Suprapubic skin (tissue), 4 donors: ENCODE results near the gene PARVA. TPM values are rescaled to one million over a fixed set of nuclear protein-coding genes. Genes with fewer than 3 reads are reported as not detected.

Experiments
- DNase-seq, 2 donors: peaks; one replicate each; pipeline ENCODE4 v3.0.0-alpha.2; 2019; ENCODE audit warnings: low spot score in 2 of 2
- H3K27ac ChIP-seq: fragments of 200-600 bp; sonication (generic); one replicate; pipeline ENCODE4 v1.5.1; 2019
- H3K27me3 ChIP-seq: fragments of 200-600 bp; sonication (generic); one replicate; pipeline ENCODE4 v1.5.1; 2019
- H3K36me3 ChIP-seq: fragments of 200-600 bp; sonication (generic); one replicate; pipeline ENCODE4 v1.5.1; 2019
- H3K4me1 ChIP-seq: fragments of 200-600 bp; sonication (generic); one replicate; pipeline ENCODE4 v1.5.1; 2019
- H3K4me3 ChIP-seq: fragments of 200-600 bp; sonication (generic); one replicate; pipeline ENCODE4 v1.5.1; 2019; ENCODE audit warnings: mild to moderate bottlenecking
- H3K9me3 ChIP-seq: fragments of 200-600 bp; sonication (generic); one replicate; pipeline ENCODE4 v1.5.1; 2019
- CTCF ChIP-seq, 2 donors: fragments of 200-600 bp in 1 of 2; fragments of 450-650 bp in 1 of 2; sonication (generic) in 1 of 2; IDR thresholded peaks; one replicate each; pipeline ENCODE4 v1.5.1; 2016 to 2019; ENCODE audit warnings: antibody characterized with exemption in 2 of 2, mild to moderate bottlenecking in 1 of 2, moderate library complexity in 1 of 2
- EP300 ChIP-seq: sonication (generic); formaldehyde crosslinking; IDR thresholded peaks from one replicate; pipeline ENCODE4 v1.6.1; 2017; ENCODE audit warnings: antibody characterized with exemption
- POLR2A ChIP-seq, 2 donors: fragments of 450-650 bp; IDR thresholded peaks; one replicate each; pipeline ENCODE4 v1.6.1; 2017; ENCODE audit warnings: antibody characterized with exemption in 2 of 2, mild to moderate bottlenecking in 2 of 2, moderate library complexity in 2 of 2
- POLR2AphosphoS5 ChIP-seq, 3 donors: sonication (generic); formaldehyde crosslinking; IDR thresholded peaks; one replicate each; pipeline ENCODE4 v1.6.1; 2017; ENCODE audit warnings: antibody characterized with exemption in 3 of 3
- whole genome bisulfite sequencing: methylation state at CpG from one replicate; pipeline ENCODE4 v1.1.5; 2018; 5-methylcytosine and 5-hydroxymethylcytosine counted together
- total RNA-seq, 4 donors: library from RNA; depleted of rRNA; stranded (reverse); fragments of >200 nt; gene quantifications; one replicate each; pipeline ENCODE4 v1.1.0, GENCODE V29; 2016

PARVA gene
- total RNA-seq, 4 donors from 2014 or later, result 16.7 to 26.2 (median 21.4) TPM

- no peak for TF ChIP-seq POLR2A (IDR thresholded peaks at IDR 0.05)
- TF ChIP-seq EP300, result no peak
- TF ChIP-seq POLR2AphosphoS5 (IDR thresholded peaks at IDR 0.05), result no peak
- TF ChIP-seq CTCF (IDR thresholded peaks at IDR 0.05), result no peak
- no peak for DNase-seq
- no peaks in the 10 kb centered on the region for H3K27me3 ChIP-seq
- H3K27ac ChIP-seq, result no peak overlapping the region
- no peaks in the 10 kb centered on the region for H3K4me1 ChIP-seq
- H3K36me3 ChIP-seq, result no peaks in the 10 kb centered on the region
- no peaks in the 10 kb centered on the region for H3K9me3 ChIP-seq
- H3K4me3 ChIP-seq, result no peak overlapping the region
Measured at GRCh38 chr11:12446863-12447262, 69.5 kb downstream of the PARVA start.

DNA sequence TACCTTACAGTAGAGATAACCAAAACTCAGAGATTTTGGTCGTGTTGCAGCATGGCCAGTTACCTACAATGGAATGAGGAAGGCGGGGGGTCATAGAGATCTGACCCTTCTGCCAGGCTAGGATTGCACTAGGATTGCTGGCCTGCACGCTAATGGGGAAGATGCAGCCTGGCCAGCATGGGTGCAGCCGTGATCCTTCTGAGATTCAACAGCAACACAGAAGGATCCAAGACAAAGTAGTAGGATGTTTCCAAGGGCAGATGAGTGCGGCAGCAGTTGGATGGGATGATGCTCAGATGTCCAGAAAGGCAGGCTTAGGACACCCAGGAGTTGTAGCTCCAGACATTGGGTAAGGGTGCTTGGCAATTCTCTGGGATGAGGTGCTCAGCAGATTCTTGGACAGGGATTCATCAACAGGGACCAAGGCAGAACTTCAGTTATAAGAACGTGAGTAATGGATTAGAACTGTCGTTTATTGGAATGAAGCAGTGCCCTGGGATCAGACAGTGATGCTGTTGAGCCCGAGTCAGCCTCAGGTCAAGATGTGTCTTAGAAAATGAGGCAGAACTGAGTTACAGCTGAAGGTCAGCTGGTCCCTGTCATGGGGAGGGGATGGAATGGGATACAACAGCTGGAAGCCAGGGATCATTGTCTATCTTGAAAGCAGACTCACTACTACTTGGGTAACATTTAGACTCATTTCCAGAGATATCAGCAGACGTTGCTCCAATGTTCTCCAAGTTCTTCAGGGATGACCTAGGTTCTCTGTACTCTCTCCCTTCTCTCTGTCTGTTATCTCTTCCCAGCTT, 71.0 kb downstream of the PARVA start:
- 81% methylated on average over 9 of the region's 9 CpGs for WGBS
- DNase-seq, result no peak
- Histone ChIP-seq H3K27ac (no peak overlapping the region), H3K4me1 (no peaks in the 10 kb centered on the region), H3K27me3 (no peaks in the 10 kb centered on the region), H3K36me3 (no peaks in the 10 kb centered on the region), H3K4me3 (no peak overlapping the region), H3K9me3 (no peaks in the 10 kb centered on the region)
- TF ChIP-seq EP300 (no peak), POLR2AphosphoS5 (IDR thresholded peaks at IDR 0.05) (no peak), CTCF (IDR thresholded peaks at IDR 0.05) (no peak), POLR2A (IDR thresholded peaks at IDR 0.05) (no peak)

DNA sequence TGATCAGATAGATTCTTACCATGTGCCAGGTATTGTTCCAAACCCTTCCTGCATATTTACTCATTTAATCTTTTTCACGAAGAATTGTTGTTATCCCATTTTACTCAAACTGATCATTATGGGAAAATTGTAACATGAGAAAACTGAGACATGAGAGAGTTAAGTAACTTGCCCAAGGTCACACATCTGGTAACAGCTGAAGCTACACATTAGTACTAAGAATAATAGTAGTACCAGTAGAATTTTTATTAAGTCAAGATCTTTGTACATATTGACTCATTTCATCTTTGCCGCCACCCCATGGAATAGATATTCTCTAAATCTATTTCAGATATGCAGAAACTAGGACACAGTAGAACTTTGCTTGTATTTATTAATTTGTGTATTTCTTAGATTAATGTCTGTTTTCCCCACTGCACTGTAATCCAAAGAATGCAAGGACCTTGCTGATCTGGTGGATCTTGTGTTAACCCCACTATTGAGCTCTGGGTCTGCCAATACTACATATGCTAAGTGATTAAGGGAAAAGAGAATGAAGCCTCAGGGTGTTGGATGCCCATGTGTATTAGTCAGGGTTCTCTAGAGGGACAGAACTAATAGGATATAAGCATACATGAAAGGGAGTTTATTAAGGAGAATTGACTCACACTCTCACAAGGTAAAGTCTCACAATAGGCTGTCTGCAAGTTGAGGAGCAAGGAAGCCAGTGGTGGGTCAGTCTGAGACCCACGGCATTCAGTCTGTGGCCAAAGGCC, 72.8 kb downstream of the PARVA start:
- no peak for TF ChIP-seq POLR2AphosphoS5 (IDR thresholded peaks at IDR 0.05)
- no peak for TF ChIP-seq POLR2A (IDR thresholded peaks at IDR 0.05)
- no peak for TF ChIP-seq CTCF (IDR thresholded peaks at IDR 0.05)
- TF ChIP-seq EP300, result no peak

DNA sequence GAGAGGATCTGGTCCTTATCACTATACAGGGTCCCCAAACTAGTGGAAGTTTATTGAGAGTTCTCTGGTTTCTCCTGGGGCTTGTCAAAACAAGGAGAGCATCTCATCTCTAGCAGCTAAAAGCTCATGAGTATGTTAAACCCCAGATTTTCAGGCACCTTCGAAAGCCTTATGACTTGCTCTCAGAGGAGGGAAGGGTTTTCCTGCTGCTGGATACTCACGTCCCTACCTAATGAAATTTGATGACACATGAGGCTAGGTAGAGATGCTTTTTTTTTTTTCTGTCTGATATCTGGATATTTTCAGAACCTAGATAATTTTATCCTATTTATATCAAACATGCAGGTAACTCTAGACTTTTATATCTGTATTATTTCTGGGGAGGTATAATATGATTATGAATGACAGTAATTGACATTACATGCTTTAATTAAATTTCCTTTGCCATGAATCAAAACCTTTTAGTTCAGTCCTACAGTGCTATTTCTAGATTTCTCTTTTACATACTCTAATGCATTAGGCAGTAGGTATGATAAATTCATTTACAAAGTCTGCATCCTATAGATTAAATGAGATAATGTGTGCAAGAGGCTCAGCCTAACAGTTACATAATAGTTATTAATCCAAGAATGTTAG, 73.9 kb downstream of the PARVA start:
- peaks cover 9% of the 10 kb centered on the region for H3K4me1 ChIP-seq
- no peaks in the 10 kb centered on the region for H3K27me3 ChIP-seq
- no peaks in the 10 kb centered on the region for H3K36me3 ChIP-seq
- TF ChIP-seq CTCF (IDR thresholded peaks at IDR 0.05), result no peak
- TF ChIP-seq POLR2A (IDR thresholded peaks at IDR 0.05), result no peak
- TF ChIP-seq EP300, result no peak
- no peak for TF ChIP-seq POLR2AphosphoS5 (IDR thresholded peaks at IDR 0.05)
- no peak for DNase-seq
- no peaks in the 10 kb centered on the region for H3K9me3 ChIP-seq
- 94% methylated on average over 2 of the region's 2 CpGs for WGBS
- no peak overlapping the region for H3K4me3 ChIP-seq
- no peak overlapping the region for H3K27ac ChIP-seq

More for the DNA sequence above, 72.8 kb downstream of the PARVA start:
- 84% methylated on average over 3 of the region's 3 CpGs for WGBS
- Histone ChIP-seq H3K4me1 (peaks cover 9% of the 10 kb centered on the region), H3K36me3 (no peaks in the 10 kb centered on the region), H3K9me3 (no peaks in the 10 kb centered on the region), H3K27ac (no peak overlapping the region), H3K4me3 (no peak overlapping the region), H3K27me3 (no peaks in the 10 kb centered on the region)
- no peak for DNase-seq

DNA sequence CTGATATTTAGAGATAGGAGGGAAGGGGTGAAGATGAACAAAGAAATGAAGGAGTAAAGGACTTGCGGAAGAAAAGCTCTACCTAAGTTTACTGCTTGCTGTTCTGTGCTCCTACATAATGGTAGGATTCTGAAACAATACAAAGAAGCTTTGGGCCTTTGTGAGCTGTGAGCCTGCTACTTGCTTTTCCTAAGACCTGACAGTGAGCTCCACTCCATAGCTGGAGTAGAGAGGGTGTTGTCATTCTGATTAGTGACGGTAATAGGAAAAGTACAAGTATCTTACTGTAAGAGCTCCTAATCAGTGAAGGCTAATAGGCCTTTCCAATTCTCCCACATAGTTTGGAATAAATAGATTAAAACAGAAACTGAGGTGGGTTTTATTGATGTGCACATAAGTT, 75.9 kb downstream of the PARVA start:
- no peak for DNase-seq
- H3K27ac ChIP-seq, result no peak overlapping the region
- TF ChIP-seq CTCF (IDR thresholded peaks at IDR 0.05), result no peak
- no peak for TF ChIP-seq POLR2A (IDR thresholded peaks at IDR 0.05)
- no peaks in the 10 kb centered on the region for H3K27me3 ChIP-seq
- no peak overlapping the region for H3K4me3 ChIP-seq
- H3K9me3 ChIP-seq, result no peaks in the 10 kb centered on the region
- no peaks in the 10 kb centered on the region for H3K36me3 ChIP-seq
- 98% methylated on average over 2 of the region's 2 CpGs for WGBS
- peaks cover 9% of the 10 kb centered on the region for H3K4me1 ChIP-seq
